ENCODE measurements around the gene CIDEB.

Gene CIDEB

DNA sequence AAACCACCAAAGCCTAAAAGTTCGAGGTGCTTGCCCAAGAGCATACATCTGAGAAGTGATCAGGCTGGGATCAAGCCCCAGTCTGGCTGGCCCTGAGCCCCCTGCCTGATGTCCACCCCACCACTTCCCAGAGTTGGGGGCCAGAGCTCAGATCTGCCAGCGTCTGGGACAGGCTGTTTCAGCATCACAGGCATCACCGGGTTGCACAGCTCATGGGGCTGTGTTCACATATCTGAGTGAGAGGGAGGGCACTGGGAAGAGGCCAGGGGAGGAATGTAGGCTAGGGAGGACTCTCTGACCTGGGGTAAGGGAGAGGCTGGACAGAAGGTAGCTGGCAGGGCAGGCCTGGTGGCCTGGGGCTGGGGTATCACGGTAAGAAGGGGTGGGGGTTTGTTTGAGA lies 50.8 kb downstream of the CIDEB start:
- in situ Hi-C loops (cut with MboI; ENCODE audit: low sequenced_read_pairs, unreplicated experiment) = no loop called here
- TF ChIP-seq, protein P1, sequence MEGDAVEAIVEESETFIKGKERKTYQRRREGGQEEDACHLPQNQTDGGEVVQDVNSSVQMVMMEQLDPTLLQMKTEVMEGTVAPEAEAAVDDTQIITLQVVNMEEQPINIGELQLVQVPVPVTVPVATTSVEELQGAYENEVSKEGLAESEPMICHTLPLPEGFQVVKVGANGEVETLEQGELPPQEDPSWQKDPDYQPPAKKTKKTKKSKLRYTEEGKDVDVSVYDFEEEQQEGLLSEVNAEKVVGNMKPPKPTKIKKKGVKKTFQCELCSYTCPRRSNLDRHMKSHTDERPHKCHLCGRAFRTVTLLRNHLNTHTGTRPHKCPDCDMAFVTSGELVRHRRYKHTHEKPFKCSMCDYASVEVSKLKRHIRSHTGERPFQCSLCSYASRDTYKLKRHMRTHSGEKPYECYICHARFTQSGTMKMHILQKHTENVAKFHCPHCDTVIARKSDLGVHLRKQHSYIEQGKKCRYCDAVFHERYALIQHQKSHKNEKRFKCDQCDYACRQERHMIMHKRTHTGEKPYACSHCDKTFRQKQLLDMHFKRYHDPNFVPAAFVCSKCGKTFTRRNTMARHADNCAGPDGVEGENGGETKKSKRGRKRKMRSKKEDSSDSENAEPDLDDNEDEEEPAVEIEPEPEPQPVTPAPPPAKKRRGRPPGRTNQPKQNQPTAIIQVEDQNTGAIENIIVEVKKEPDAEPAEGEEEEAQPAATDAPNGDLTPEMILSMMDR (IDR thresholded peaks at IDR 0.05; ENCODE audit: borderline replicate concordance, control extremely low read depth, extremely low read depth, insufficient read depth, missing control alignments) = no peak
- DNase-seq (ENCODE audit: low spot score) = no peak

DNA sequence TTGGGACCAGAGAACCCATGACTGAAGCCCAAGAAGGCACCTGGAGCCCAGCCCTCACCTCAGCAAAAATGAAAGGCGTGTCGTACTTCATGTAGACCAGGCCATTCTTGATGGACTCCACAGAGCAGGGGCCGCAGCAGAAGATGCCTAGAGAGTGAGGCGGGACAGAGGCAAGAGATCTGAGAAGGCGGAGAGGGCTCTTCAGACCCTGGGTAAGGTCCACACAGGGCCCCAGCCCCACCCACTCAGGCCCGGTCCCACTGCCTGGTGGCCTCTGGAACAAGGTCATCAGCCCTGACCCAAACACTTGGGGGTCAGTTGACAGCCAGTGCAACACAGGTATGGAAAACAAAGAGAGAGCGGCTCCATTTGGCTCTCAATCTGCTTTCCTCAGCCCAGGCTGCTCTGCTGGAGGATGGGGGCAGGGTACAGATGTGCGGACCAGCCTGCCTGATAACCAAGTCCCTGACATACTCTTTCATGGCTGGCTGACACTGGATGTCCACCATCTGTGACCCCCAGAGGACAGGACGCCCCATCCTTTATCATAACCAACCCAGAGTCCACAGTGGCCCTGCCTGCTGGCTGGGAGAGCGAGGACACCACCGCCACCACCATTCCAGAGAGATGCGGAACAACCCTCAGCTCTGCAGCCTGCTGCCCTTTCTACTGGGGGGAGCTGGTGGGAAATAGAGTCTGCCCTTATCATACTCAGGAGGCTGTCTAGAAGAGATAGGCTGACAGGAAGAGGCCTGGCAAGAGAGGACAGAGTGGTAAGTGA lies 51.7 kb downstream of the CIDEB start:
- DNase-seq (ENCODE audit: low spot score) = no peak
- in situ Hi-C loops (cut with MboI; ENCODE audit: low sequenced_read_pairs, unreplicated experiment) = no loop called here

DNA sequence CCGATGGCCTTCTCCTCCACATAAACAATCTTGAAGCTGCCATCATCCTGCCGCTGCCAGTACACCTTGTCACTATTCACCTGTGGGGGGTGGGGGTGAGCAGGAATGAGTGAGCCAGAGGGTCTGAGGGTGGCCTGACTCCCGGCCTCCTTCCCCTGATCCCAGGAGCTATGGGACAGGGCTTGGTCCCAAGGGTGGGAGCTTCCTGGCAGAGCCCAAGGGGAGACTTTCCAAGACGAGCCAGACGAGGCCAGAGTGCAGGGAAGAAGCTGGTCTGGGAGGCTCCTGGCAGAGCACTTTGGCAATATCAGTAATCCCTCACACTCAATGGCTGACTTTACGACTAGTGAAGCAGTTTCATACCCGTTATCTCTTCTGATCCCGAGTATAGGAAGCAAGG lies 52.3 kb downstream of the CIDEB start:
- DNase-seq (ENCODE audit: low spot score) = no peak
- in situ Hi-C loops (cut with MboI; ENCODE audit: low sequenced_read_pairs, unreplicated experiment) = no loop called here
- TF ChIP-seq, protein P1 (IDR thresholded peaks at IDR 0.05; ENCODE audit: borderline replicate concordance, control extremely low read depth, extremely low read depth, insufficient read depth, missing control alignments) = no peak

More for the DNA sequence above, 51.7 kb downstream of the CIDEB start:
- TF ChIP-seq, protein P1 (IDR thresholded peaks at IDR 0.05; ENCODE audit: borderline replicate concordance, control extremely low read depth, extremely low read depth, insufficient read depth, missing control alignments) = no peak

Data from GM13976 (cell line).